GM12878 (cell line): Measurements from ENCODE around the gene CENPA. TPM values are rescaled to one million over a fixed set of nuclear protein-coding genes. Genes with fewer than 3 reads are reported as not detected.
A peak's percentile ranks its signal among the peaks of the same experiment; 100 is the strongest.

ENCODE experiments used
- ATAC-seq: fragments of 200-7000 bp; cut with Tn5 transposase; 3 replicates; pipeline ENCODE4 v1.9.1; 2020; ENCODE audit warnings: mild to moderate bottlenecking, moderate library complexity
- BruUV-seq: library from RNA; stranded (reverse); fragments of 400-500 nt; replicated peaks from 2 replicates; lab custom pipeline; 2021; lab: Mats Ljungman, UMichigan
- CTCF ChIA-PET: fragments of 300-600 bp; sonication (Branson Sonifier 250); formaldehyde crosslinking; extraction: SDS; loops from one replicate; lab custom pipeline; 2021; ENCODE audit warnings: inconsistent platforms; lab: Yijun Ruan, JAX
- POLR2A ChIA-PET: fragments of 350-600 bp; formaldehyde crosslinking; extraction: SDS; loops from one replicate; lab custom pipeline; 2021; ENCODE audit warnings: inconsistent platforms; lab: Charles Lee
- RAD21 ChIA-PET: fragments of 300-600 bp; sonication (Branson Sonifier 250); formaldehyde crosslinking; loops from one replicate; lab custom pipeline; 2023; ENCODE audit warnings: antibody characterized with exemption; ENCODE audit not compliant: unreplicated experiment; lab: Charles Lee
- SMC1A ChIA-PET: fragments of 300-600 bp; sonication (Branson Sonifier 250); formaldehyde crosslinking; loops from one replicate; lab custom pipeline; 2023; ENCODE audit not compliant: unreplicated experiment, uncharacterized antibody; lab: Charles Lee
- DNase-seq: peaks from one replicate; pipeline ENCODE4 v3.0.0-alpha.2; 2011; ENCODE audit warnings: low read depth, low spot score
- FAIRE-seq: peaks from 3 replicates; lab custom pipeline; 2011; peaks lifted over from hg19 to GRCh38; lab: Jason Lieb, UNC
- H2AFZ ChIP-seq: 2 replicates; pipeline ENCODE4 v1.6.0; 2011; ENCODE audit warnings: low read depth, low read length, control low read depth; ENCODE audit not compliant: control insufficient read depth
- H3K27ac ChIP-seq: 2 replicates; pipeline ENCODE4 v1.5.1; 2011; ENCODE audit warnings: control low read depth; ENCODE audit not compliant: control insufficient read depth, insufficient read depth
- H3K27me3 ChIP-seq, 2 experiments: replicated peaks in 1 of 2; 2 replicates each; pipeline versions ENCODE4 v1.6.0 to v1.6.1; 2011; ENCODE audit warnings: low read length in 1 of 2; ENCODE audit not compliant: control insufficient read depth in 2 of 2, insufficient read depth in 2 of 2
- H3K36me3 ChIP-seq, 2 experiments: 2 replicates each; pipeline ENCODE4 v1.5.1; 2011; ENCODE audit warnings: low read length in 1 of 2; ENCODE audit not compliant: control insufficient read depth in 2 of 2, insufficient read depth in 2 of 2
- H3K4me1 ChIP-seq: 2 replicates; pipeline ENCODE4 v1.6.1; 2011; ENCODE audit warnings: mild to moderate bottlenecking, low read length, moderate library complexity, mixed read lengths; ENCODE audit not compliant: control insufficient read depth, insufficient read depth
- H3K4me2 ChIP-seq: 2 replicates; pipeline ENCODE4 v1.6.0; 2011; ENCODE audit warnings: control low read depth; ENCODE audit not compliant: control insufficient read depth, insufficient read depth
- H3K4me3 ChIP-seq: fragments of 200-600 bp; sonication (generic); 2 replicates; pipeline ENCODE4 v1.5.1; 2016
- H3K79me2 ChIP-seq: 2 replicates; pipeline ENCODE4 v1.6.0; 2011; ENCODE audit warnings: low read length; ENCODE audit not compliant: control insufficient read depth, insufficient read depth
- H3K9ac ChIP-seq: 2 replicates; pipeline ENCODE4 v1.8.0; 2011; ENCODE audit warnings: low read length, control low read depth, mixed read lengths; ENCODE audit not compliant: control insufficient read depth, insufficient read depth
- H3K9me3 ChIP-seq: replicated peaks from 3 replicates; pipeline ENCODE4 v1.5.1; 2011; ENCODE audit warnings: mild to moderate bottlenecking, low read length; ENCODE audit not compliant: control insufficient read depth, insufficient read depth
- H4K20me1 ChIP-seq: 2 replicates; pipeline ENCODE4 v1.6.0; 2011; ENCODE audit not compliant: control insufficient read depth, insufficient read depth
- CTCF ChIP-seq, 3 experiments: IDR thresholded peaks in 2 of 3; conservative IDR thresholded peaks in 1 of 3; 2 replicates each; pipeline ENCODE4 v1.5.1; 2011; ENCODE audit warnings: low read depth in 3 of 3, low read length in 3 of 3, mild to moderate bottlenecking in 3 of 3, control low read depth in 2 of 3, moderate library complexity in 2 of 3, inconsistent platforms in 1 of 3, mixed read lengths in 1 of 3; ENCODE audit not compliant: control insufficient read depth in 2 of 3, insufficient read depth in 1 of 3; ENCODE audit errors: extremely low read depth in 1 of 3
- NFYA ChIP-seq: IDR thresholded peaks from 2 replicates; pipeline ENCODE4 v1.6.1; 2011; ENCODE audit warnings: low read depth, mild to moderate bottlenecking, low read length, improper control_type of control experiment, borderline replicate concordance
- PBX3 ChIP-seq: IDR thresholded peaks from 2 replicates; pipeline ENCODE4 v1.6.1; 2011; ENCODE audit warnings: mild to moderate bottlenecking, low read depth, low read length, moderate library complexity; ENCODE audit not compliant: insufficient replicate concordance
- RAD21 ChIP-seq: IDR thresholded peaks from 2 replicates; pipeline ENCODE4 v1.6.1; 2011; ENCODE audit warnings: mild to moderate bottlenecking, low read depth, low read length, moderate library complexity; ENCODE audit not compliant: insufficient read depth
- TAF1 ChIP-seq: IDR thresholded peaks from 2 replicates; pipeline ENCODE4 v1.6.1; 2011; ENCODE audit warnings: mild to moderate bottlenecking, low read depth, low read length, borderline replicate concordance
- USF1 ChIP-seq: IDR thresholded peaks from 2 replicates; pipeline ENCODE4 v1.6.1; 2011; ENCODE audit warnings: borderline replicate concordance, low read depth, mild to moderate bottlenecking, moderate library complexity, mixed read lengths, low read length; ENCODE audit not compliant: insufficient read depth; ENCODE audit errors: extremely low read length
- WGBS: methylation state at CpG from one replicate; pipeline ENCODE4 v1.1.6; 2016; ENCODE audit warnings: low lambda C conversion rate; ENCODE audit not compliant: insufficient replicate concordance, insufficient coverage; ENCODE audit errors: missing lambda C conversion rate; 5-methylcytosine and 5-hydroxymethylcytosine counted together
- in situ Hi-C: fragments of 300-500 bp; cut with MboI; formaldehyde crosslinking; loops from 9 replicates; pipeline ENCODE4 v1.14.3; 2018; ENCODE audit warnings: mixed read lengths
- intact Hi-C: fragments of 100-400 bp; cut with micrococcal nuclease; formaldehyde crosslinking; loops from one replicate; pipeline ENCODE4 v1.14.2; 2022; ENCODE audit not compliant: unreplicated experiment
- polyA plus RNA-seq, 11 experiments: library from polyadenylated mRNA; depleted of rRNA in 4 of 11; unstranded in 6 of 11; stranded (reverse) in 5 of 11; fragments of >200 nt; fragmentation: Nextera tagmentation in 4 of 11; fragmentation: Illumina TruSeq in 1 of 11; extraction: Ambion mirVana in 4 of 11; extraction: Trizol in 1 of 11; gene quantifications; 1 replicate in 1 of 11; 2 replicates in 10 of 11; pipeline versions ENCODE4 v1.2.1 to v1.2.3, GENCODE V29; 2011 to 2016; ENCODE audit warnings: inconsistent platforms in 2 of 11, missing spikeins in 2 of 11, low read depth in 1 of 11
- total RNA-seq, 4 experiments: library from RNA; depleted of rRNA in 3 of 4; stranded (reverse); fragments of >200 nt in 3 of 4; fragmentation: Illumina TruSeq in 1 of 4; extraction: Trizol in 1 of 4; gene quantifications; 2 replicates each; pipeline versions ENCODE4 v1.2.1 to v1.2.3, GENCODE V29; 2013 to 2021

The CENPA gene
- total and polyA plus RNA-seq, 10 of the 15 experiments (the other 5 are each of a cell fraction or from before 2014, with no cell fraction given): 8.1 to 66.6 (median 36.7) TPM

- no peak for TF ChIP-seq PBX3
Observed at GRCh38 chr2:26769089-26769761, 16.6 kb upstream of the CENPA start (continued).

- H2AFZ ChIP-seq: no peak overlapping the region
- ChIA-PET CTCF (interaction anchor here (0.6 to 1.2 kb wide), 7 partner anchors 11 to 50 kb away, joined by 3 to 5 read pairs (median 3); partner anchors contain the start of gene CENPA), SMC1A (interaction anchor here (0.6 kb wide), 1 partner anchor 20 kb away, joined by 3 read pairs; no protein-coding TSS in a partner anchor), RAD21 (interaction anchor here (1.5 kb wide), 1 partner anchor 16 kb away, joined by 3 read pairs; no protein-coding TSS in a partner anchor), POLR2A (no interaction called here)
- H3K36me3 ChIP-seq: peaks cover 7 to 11% of the 10 kb centered on the region in 2 experiments; a peak in 3 of 4 replicates
- H3K27ac ChIP-seq: no peak overlapping the region
- in situ Hi-C loops (no loop called here), intact Hi-C loops (no loop called here)
- H3K4me2 ChIP-seq: no peak overlapping the region
- no peaks in the 10 kb centered on the region for H3K9me3 ChIP-seq
- BruUV-seq: no TSS peak
- peak; percentile 18 for FAIRE-seq
- H3K4me3 ChIP-seq: no peak overlapping the region
- no peak for TF ChIP-seq USF1
- TF ChIP-seq CTCF (IDR thresholded peaks at IDR 0.05 in 2 of 3, conservative IDR thresholded peaks at IDR 0.05 in 1 of 3; ENCODE audit: control insufficient read depth in 2 of 3, extremely low read depth in 1 of 3, insufficient read depth in 1 of 3, low read depth in 3 of 3, low read length in 3 of 3): peak; percentile 44 to 55 (median 51); a peak in 5 of 6 replicates
- no peak for TF ChIP-seq TAF1
- TF ChIP-seq NFYA: no peak
- 0 out of 2 replicates have a peak, but pooled peaks have one; percentile 29 for TF ChIP-seq RAD21
- no peaks in the 10 kb centered on the region for H4K20me1 ChIP-seq
- H3K9ac ChIP-seq: no peak overlapping the region
- H3K4me1 ChIP-seq: peaks cover 9% of the 10 kb centered on the region; the same call in 1 of the 2 replicates
- ATAC-seq: peak; percentile 65
- H3K27me3 ChIP-seq: no peaks in the 10 kb centered on the region
- 86% methylated on average over 6 of the region's 6 CpGs for WGBS
- DNase-seq: no peak
- peaks cover 33% of the 10 kb centered on the region for H3K79me2 ChIP-seq
Observed at GRCh38 chr2:26770986-26771586, 14.8 kb upstream of the CENPA start.
